Activated naive CD4-positive, alpha-beta T cell treated with Interleukin-2 at 50 U/mL for 16 hours (primary cell): ENCODE measurements around the gene BBX.

Experiments
- DNase-seq: peaks from one replicate; pipeline ENCODE4 v3.0.0-alpha.2; 2020

The BBX gene

DNA sequence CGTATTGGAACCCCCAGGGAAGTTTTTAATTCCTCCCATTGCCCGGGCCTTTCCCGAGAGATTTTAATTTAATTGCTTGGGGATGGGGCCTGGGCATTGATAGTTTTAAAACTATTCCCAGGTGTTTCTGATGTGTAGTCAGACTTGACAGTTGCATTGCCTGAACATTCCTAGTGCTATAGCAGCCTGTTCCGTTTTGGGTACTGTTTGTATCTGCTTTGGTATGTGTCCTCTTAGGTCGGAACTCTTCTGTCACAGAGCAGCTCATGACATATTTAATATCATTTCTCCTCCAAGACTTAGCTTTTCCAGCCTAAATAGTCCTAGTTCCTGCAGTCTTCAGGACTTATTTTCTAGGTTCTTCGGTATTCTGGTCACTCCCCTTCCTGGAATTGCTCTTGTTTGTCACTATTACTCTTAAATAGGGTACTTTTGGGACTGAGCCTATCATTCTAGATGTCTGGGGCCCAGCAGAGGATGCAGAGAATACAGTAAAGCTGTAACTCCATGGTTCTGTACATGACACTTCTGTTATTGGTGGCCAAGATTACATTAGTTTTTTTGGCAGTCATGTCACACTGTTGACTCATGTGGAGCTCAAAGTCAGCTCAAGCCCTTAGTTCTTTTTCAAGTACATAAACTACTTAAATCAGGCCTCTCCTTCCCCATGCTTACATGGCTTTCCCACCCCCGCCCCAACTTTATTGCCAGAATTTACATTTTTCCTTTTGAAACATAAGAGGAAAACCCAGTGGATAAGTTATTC is 81.5 kb downstream of the BBX start:
- no peak for DNase-seq

DNA sequence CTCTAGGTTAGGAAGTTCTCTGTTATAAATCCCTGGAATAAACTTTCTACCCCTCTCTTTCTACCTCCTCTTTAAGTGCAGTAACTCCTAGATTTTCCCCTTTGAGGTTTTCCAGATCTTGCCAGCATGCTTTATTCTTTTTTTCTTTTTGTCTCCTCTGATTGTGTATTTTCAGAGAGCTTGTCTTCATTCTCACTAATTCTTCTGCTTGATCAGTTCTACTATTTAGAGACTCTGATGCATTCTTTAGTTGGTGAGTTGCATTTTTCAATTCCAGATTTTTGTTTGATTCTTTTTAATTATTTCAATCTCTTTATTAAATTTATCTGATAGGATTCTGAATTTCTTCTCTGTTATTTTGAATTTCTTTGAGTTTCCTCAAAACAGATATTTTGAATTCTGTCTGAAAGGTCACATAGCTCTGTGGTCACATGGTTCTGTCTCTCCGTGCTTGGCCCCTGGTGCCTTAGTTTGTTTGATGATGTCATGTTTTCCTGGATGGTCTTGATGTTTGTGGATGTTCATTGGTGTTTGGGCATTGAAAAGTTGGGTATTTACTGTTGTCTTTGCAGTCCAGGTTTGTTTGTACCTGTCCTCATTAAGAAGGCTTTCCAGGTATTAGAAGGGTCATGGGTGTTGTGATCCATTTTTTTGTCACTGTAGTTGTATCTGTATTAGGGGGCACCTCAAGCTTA is 89.2 kb downstream of the BBX start:
- no peak for DNase-seq

DNA sequence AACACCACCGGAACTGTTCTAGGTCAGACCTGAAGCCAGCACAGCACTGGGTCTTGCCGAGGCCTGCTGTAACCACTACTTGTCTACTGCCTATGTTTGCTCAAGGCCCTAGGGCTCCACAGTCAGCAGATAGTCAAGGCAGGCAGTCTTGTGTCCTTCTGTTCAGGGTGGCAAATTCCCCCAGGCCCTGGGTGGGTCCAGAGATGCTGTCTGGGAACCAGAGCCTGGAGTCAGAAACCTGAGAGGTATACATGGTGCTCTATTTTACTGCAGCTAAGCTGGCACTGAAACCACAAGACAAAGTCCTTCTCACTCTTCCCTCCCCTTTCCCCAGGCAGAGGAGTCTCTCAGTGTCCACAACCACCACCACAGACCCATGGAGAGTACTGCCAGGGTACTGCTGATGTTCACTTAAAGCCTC is 89.9 kb downstream of the BBX start:
- no peak for DNase-seq

DNA sequence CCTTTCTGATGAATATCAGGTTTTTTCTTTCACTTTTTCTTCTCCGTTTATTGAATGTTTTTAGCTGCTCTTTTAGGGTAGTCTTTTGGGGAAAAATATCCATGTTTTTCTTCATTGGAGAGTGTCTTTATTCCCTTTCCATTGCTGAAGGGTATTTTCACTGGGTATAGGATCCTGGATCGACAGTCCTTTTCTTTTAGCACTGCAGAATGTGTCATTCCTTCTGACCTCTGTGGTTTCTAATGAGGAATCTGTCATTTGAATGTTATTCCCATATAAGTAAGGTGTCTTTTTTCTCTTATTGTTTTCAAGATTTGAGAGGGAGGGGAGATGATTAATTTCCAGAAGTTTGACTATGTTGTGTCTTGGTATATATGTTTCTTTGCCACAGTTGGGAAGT is 96.8 kb downstream of the BBX start:
- no peak for DNase-seq

DNA sequence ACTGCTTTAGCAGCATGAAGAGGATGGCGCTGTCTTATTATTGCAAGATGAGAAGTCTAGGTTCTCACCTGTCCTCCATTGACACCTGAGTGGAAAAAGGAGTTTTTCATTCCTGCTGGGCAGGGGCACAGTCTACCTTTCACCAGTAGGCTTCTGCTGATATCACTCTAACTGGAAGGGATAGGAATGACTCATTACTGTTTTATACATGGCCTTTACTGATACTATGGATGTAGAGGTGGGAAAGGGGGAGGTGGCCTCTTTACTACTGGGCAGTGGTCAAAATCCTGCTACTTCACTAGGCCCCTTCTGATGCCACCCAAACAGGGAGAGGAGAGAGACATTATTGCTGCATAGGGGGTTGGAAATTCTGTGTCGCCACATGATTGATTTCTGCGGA is 97.8 kb downstream of the BBX start:
- DNase-seq: no peak

DNA sequence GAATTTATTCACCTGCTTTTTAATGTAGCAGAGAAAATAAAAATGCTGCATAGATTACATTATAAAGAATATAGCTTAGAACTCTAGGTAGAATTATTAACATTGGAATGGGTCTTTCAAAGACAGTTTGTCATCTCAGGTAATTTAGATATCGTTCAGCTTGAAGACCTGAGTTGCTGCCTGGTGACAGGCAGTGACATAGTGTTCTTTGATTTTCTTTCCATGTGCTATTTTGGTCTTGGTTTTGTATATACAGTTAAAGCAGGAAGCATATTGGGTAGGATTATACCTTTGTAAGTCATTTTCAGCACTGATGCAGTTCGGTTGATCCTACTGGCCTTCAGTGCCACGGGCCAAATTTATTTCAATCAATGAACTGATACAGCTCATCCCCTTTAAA is 98.7 kb downstream of the BBX start:
- DNase-seq: no peak

DNA sequence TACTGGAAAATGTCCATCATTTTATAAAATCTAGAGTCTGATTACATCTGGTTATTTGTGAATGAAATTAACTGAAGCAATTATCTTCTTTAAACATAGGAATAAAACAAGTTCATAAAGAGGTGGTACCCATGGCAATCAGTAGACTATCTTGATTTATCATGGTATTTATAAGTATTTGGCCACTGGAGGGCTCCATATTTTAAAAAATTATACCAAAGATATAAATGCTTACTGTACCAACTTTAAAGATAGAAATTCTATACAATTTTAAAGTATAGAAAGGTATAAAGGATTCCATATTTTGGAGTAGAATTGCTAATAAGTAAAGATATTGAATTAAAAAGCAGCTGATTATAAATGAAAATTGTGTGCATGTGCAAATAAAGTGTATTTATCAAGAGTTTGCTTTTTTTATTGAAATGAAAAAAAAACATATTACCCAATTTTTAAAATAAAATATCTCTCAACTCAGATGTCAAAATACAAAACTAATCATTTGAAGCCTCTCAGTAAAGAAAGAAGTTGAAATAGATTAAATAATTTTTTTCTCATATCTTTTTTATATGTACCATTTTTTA is 105.3 kb downstream of the BBX start:
- no peak for DNase-seq

DNA sequence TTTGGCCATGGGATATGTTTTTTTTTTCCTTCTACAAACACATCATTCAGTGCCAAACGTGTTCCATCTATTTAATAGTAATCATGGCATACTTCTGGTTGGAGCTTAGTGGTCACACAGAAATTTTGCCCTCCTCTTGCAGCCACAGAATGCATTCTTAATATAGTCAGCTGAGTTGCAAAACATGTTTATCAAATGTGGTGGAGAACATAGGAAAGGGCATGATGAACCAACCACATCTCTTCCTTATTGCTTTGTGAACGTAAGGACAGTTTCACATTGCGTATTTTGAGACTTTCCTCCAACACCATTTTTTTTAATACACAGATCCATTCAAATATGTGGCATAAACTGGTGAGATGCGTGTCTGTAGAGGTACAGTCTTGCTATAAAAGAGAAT is 106.8 kb downstream of the BBX start:
- DNase-seq: no peak

DNA sequence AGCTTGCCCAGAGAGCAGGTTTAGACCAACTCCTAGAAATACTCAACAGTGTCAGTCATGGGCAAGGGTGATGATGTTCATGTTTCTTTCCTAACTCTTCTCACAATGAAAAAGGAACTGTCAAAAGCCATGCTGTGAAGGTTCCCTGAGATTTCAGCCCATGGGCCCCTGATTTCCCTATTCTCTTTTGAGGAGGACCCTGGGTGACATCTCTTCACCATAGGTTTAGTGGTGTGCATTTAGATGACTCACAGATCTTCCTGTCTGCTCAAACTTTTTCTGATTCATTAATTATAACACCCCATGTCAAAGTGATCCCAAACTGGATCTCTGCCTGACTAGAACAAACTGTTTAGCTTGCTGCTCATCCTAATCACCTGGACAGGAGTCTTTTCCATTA is 108.0 kb downstream of the BBX start:
- no peak for DNase-seq

DNA sequence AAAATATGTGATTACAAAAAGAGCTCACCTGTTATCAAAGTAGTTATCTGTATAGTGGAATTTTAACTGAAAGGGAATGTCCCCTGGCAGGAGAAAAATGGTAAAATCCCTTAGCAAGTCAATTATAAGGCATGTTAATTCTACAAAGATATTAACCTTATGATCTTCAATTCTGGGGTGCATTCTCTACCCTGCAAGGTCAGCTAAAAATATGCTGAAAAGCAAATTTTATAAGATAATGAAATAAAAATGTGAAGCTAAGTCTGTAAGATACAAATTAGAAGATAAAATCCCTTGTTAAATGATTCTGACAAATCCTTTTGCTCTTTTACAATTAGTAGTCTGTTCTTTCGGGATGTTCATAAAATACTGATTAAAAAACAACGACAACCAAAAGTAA is 109.8 kb downstream of the BBX start:
- no peak for DNase-seq

DNA sequence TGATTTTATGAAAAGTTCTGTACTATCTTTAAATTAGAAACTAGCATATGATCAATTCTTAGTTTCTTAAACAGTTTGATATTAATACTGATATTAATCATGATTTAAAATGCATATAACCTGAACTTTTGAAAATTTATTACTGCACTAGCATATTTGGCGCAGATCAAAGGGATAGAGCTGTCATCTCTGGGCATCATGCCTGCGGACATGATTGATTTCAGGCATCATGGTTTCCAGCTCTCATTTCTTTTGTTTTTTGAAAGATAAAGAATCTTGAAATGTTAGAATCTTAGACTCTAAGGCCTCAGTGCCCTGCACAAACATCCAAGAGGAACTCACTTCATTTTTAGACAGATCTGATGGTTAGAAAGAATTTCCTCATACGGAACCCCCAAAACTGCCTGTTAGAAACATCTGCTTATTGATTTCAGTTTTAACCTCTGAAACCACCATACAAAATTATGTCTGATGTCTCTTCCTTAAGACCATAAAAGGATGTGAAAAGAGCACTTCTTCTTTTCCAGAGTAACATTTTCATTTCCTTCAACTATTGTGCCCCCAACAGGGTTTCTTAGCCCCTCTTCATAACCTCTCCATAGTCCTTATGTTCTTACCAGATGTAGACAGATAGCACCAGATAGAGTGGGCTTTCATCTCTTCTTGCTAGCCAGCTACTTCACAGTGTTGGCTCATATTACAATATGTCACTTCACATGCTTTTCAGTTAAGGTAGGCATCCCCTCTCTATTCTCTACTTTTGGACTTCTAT is 110.8 kb downstream of the BBX start:
- DNase-seq: no peak

DNA sequence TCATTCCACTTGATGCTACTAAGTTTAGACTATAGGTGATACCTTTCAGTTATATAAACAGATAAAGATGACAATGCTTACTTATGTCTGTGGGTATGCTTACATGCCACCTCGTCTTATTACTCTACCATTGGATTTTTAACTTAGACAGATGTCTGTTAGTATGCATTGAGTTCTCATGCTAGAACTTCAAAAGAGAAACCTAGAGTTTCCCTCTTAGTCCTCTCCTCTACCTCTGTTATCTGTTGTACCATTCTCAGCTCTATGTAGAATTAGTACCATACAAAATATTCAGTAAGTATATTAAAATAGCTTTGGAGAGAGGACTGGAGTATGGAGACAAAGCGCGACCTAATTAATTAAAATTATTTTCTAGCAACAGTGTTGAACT is 111.3 kb downstream of the BBX start:
- DNase-seq: no peak

DNA sequence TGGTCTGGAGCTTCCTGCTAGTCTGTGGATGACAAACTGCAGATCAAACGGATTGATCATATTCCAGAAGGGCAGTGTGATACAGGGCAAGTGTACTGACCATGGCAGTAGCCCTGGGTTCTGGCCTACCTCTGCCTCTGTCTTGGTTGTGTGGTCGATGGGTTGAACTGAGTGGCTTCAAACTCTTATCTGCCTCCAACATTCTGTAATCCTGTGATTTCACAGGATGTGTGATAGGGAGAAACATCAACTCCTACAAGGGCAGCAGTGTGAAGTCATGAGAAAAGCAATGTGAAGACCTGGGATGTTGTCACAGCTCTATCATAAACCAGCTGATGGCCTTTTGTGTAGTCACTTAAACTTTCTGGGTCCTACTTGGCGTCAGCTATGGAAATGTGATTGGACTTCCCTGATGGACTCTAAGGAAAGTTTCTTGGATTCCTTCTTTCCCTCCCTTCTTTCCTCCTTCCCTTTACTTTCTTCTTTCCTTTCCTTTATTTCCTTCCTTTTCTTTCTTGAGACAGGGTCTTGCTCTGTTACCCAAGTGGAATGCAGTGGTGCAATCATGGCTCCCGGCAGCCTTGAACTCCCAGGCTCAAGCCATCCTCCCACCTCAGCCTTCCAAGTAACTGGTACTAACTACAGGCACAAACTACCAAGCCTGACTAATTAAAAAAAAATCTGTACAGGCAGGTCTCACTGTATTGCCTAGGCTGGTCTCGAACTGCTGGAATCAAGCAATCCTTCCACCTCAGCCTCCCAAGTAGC is 114.8 kb downstream of the BBX start:
- no peak for DNase-seq

DNA sequence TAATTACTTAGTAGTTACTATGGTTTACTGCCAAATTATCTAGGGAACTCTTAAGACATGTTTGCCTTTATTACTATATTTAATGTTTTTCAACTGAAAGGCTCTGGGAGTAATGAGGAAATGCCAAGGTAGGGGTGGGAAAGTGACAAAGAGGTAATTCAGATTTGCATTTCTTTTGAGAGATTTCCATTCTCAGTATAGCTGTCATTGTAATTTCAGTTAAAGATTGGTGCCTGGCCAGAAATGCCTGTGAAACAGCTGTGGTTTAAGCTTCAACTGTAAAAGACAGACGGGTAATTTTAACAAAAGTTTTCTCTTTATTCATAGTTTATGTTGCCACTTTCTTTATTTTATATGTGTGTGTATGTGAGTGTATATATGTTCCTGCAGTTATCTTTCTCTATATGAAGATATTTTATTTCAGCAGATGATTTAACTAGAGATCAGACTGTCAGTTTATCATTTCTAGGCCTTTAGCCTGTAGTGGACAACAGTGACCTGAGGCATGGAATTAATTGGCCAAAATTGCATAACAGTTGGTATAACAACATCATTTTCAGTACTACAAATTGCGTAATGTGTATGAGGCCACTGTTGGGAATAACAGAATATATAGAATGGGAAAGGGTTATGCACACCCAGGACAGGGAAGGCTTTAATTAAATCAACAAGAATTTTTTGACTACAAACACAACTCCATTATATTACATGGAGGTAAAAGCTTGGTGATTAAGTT is 119.0 kb downstream of the BBX start:
- DNase-seq: no peak

DNA sequence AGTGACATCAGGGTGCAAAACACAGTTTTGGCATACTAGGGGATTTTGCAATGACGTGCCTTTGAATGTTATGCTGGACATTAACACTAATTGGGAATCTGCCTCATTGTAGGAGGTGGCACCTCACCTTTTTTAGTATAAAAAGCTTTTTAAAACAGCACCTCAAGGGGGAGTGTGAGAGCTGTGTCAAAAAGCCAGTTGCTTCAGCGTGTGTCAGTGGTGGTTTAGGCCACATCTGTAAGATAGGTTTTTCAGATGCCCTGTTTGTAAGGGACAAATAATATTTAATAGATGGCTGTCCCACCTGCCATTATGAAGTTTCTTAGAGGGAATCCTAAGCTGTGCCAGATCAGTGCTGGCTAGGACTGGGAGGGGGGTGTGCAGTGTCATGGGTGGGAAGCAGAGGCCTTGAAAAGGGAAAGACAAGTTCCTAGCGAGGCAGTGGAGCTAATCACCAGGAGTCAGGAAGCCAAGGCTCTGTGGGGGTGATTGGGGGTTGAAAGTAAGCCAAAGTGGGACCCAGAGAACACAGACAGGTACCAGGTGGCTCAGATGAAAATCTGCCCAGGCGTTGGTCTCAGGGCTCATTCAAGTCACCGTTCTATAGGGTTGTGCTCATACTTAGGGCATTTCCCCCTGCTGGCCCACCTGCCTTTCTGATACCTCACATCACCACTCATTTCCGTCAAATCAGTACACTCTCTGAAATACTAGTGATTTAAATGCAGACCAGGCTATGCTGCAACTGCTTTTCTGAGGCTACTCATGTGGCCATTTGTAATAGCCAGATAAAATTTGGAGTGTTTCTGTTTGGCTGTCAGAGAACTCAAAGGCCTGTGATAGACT is 120.5 kb downstream of the BBX start:
- no peak for DNase-seq

DNA sequence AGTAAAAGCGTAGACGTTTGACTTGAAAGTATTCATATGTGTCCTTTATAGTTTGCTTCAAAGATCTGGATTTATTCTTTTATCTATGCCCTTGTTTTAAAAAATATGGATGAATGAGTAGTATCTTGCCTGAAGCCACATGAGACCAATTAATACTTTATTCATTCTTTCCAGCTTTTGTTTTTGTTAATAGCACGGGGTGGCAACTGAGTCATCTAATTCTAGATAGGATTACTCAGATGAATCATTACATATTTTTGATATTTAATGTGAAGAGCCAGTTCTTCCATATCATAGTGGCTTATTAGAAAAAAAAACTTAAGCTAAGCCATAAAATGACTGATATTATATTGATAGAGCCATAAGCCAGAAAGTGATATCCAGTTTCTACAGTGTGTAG is 121.9 kb downstream of the BBX start:
- no peak for DNase-seq

DNA sequence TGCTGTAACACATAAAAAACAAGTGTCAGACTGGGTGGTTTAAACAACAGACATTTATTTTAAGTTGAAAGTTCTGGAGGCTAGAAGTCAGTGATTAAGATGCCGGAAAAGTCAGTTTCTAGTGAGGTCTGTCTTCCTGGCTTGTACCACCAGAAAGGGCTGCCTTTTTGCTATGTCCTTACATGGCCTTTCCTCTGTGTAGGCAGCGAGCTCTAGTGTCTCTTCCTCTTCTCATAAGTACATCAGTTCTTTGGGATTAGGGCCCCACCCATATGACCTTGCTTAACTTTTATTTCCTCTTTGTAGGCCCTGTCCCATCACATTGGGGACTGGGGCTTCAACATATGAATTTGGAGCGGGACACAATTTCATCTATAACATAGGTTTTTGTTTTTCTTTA is 128.0 kb downstream of the BBX start:
- DNase-seq: no peak

DNA sequence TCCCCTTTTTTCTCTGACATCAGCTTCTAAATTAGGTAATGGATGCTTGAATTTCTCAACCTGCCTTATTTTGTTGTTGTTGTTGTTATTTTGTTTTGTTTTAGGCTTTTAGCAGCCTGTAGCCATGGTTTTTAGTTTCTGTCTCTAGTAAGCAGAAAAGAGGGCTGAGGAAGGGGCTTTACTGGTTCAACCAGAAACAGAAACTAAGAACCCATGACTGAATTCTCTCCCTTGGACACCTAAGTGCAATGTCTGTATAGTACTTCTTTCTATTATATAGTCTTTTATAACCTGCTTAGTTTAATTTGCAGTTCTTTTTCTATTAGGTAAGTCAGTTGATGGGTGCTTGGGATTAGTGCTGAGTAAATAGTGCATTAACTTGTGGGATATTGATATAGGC is 129.0 kb downstream of the BBX start:
- no peak for DNase-seq

DNA sequence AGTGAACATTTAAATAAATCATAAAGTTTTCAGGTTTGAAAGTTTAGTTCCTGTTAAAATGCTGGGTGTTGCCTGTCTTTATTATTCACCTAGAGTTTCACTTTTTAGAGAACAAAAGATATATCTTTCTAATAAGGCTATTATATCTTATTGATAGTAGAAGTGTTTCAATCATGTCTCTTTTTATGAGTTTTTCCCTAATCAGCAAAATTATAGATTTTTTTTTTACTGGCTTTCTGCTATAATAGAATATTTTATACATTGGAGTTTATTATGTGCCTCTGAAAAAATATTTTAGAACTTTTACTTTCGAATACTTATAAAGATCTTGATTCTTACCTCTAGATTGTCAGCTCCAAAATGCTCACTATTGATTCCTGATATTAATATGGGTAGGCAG is 131.5 kb downstream of the BBX start:
- no peak for DNase-seq

DNA sequence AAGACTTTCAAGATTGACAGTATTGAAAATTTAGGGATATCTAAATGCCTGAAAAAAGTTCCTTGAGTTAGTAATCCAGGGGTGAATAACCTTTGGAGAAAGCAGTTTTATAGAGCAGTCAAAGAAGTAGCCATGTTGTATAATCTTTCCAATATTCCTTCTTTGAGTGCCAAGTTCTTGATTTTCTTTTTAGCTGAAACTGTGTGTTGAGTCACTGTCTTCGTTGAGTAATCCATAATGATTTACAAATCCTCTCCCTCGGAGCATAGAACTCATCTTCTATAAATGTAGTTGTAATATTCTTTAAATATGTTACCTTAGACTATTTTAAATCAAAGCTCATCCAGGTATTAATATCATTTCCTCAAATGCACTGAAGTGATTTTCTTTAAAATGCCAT is 135.2 kb downstream of the BBX start:
- no peak for DNase-seq

DNA sequence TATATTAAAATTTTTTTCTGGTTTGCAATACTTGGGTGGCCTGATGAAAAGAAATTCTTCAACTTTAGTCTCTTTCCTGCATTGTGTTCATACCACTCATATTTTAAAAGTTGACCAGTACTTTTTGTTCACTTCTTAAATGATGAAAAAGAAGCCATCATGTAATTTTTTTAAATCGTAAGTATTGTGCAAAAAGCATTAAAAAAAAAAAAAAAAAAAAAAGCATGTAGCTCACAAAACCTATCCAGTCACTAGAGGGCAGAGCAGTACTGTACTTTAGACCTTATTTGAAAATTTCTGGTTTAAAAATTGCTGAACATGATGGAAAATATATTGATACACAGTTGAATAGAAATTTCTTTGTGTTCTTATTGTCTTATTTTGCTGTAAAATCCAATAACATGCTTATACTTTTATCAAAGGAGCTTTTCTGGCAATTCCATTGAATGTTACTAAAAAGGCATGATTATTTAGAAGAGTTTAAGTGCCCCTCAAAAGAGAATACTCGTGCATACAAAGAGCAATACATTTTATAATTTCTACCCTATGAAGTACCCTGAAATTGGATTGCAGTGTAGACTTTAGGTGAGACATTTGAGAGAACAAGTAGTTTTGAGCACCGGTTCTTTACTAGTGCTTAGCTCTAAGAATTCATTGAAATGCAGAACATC is 137.7 kb downstream of the BBX start:
- DNase-seq: no peak
